NCI-H1092 (cell line): ENCODE measurements around the gene RAB11FIP4.

Source experiments
- DNase-seq: peaks from one replicate; lab custom pipeline; 2025; lab: John Stamatoyannopoulos, UW

The RAB11FIP4 gene

GRCh38 chr17:31487648-31488263, 96.3 kb downstream of the RAB11FIP4 start:
- peak; percentile 76 for DNase-seq

GRCh38 chr17:31488264-31488981, 96.9 kb downstream of the RAB11FIP4 start:
- DNase-seq, result no peak

- DNase-seq, result no peak
Measured at GRCh38 chr17:31488982-31489294, 97.5 kb downstream of the RAB11FIP4 start.

- DNase-seq, result no peak
Measured at GRCh38 chr17:31489295-31490018, 98.0 kb downstream of the RAB11FIP4 start.

- DNase-seq, result no peak
Measured at GRCh38 chr17:31490019-31490650, 98.7 kb downstream of the RAB11FIP4 start.

GRCh38 chr17:31490671-31491375, 99.3 kb downstream of the RAB11FIP4 start:
- no peak for DNase-seq

GRCh38 chr17:31491376-31492131, 100.1 kb downstream of the RAB11FIP4 start:
- no peak for DNase-seq

- DNase-seq, result no peak
Measured at GRCh38 chr17:31492206-31492605, 100.7 kb downstream of the RAB11FIP4 start.

- DNase-seq, result no peak
Measured at GRCh38 chr17:31492880-31493655, 101.6 kb downstream of the RAB11FIP4 start.

GRCh38 chr17:31493656-31494155, 102.2 kb downstream of the RAB11FIP4 start:
- no peak for DNase-seq

- DNase-seq, result no peak
Measured at GRCh38 chr17:31494259-31495021, 103.0 kb downstream of the RAB11FIP4 start.

- no peak for DNase-seq
Measured at GRCh38 chr17:31495022-31495885, 103.8 kb downstream of the RAB11FIP4 start.

GRCh38 chr17:31496097-31496496, 104.6 kb downstream of the RAB11FIP4 start:
- no peak for DNase-seq

GRCh38 chr17:31496601-31497000, 105.1 kb downstream of the RAB11FIP4 start:
- DNase-seq, result no peak

- no peak for DNase-seq
Measured at GRCh38 chr17:31497431-31497830, 106.0 kb downstream of the RAB11FIP4 start.

- DNase-seq, result no peak
Measured at GRCh38 chr17:31497994-31498826, 106.7 kb downstream of the RAB11FIP4 start.

- DNase-seq, result no peak
Measured at GRCh38 chr17:31499771-31500554, 108.5 kb downstream of the RAB11FIP4 start.
